T-cell (primary cell): ENCODE results near the gene SF3B5. TPM values are rescaled to one million over a fixed set of nuclear protein-coding genes. Genes with fewer than 3 reads are reported as not detected.

Experiments used
- ATAC-seq, 4 experiments: fragments of 200-7000 bp in 3 of 4; fragments of 150-1000 bp in 1 of 4; cut with Tn5 transposase; replicated peaks in 1 of 4; 1 replicate in 3 of 4; 2 replicates in 1 of 4; pipeline ENCODE4 v1.10.0; 2021; ENCODE audit warnings: moderate library complexity in 3 of 4, mild to moderate bottlenecking in 2 of 4, moderate number of reproducible peaks in 1 of 4
- CTCF ChIA-PET, 2 donors: fragments of 300-600 bp; sonication (Branson Sonifier 250); formaldehyde crosslinking; loops; one replicate each; lab custom pipeline; 2022; ENCODE audit warnings: antibody characterized with exemption in 2 of 2; lab: Charles Lee
- POLR2A ChIA-PET, 2 donors: fragments of 300-600 bp; sonication (Branson Sonifier 250); formaldehyde crosslinking; loops; one replicate each; lab custom pipeline; 2022; ENCODE audit warnings: antibody characterized with exemption in 2 of 2; lab: Charles Lee
- DNase-seq, 35 experiments: peaks; one replicate each; pipeline versions ENCODE4 v3.0.0 to v3.0.0-alpha.2; 2013 to 2023
- H3K27ac ChIP-seq: one replicate; pipeline ENCODE4 v1.5.1; 2013; ENCODE audit warnings: low read length
- H3K27me3 ChIP-seq, 2 experiments: replicated peaks in 1 of 2; 1 replicate in 1 of 2; 2 replicates in 1 of 2; pipeline versions ENCODE4 v1.6.1 to v1.7.0; 2013; ENCODE audit warnings: low read length in 1 of 2, mixed read lengths in 1 of 2; ENCODE audit not compliant: control insufficient read depth in 2 of 2, insufficient read depth in 2 of 2; ENCODE audit errors: extremely low read depth in 1 of 2
- H3K36me3 ChIP-seq, 2 donors: 1 replicate in 1 of 2; 2 replicates in 1 of 2; pipeline versions ENCODE4 v1.6.1 to v1.7.0; 2013; ENCODE audit warnings: low read length in 1 of 2; ENCODE audit not compliant: control insufficient read depth in 2 of 2, insufficient read depth in 1 of 2; ENCODE audit errors: extremely low read depth in 1 of 2
- H3K4me1 ChIP-seq, 2 experiments: 1 replicate in 1 of 2; 2 replicates in 1 of 2; pipeline versions ENCODE4 v1.6.1 to v1.7.0; 2013; ENCODE audit warnings: low read length in 2 of 2, mixed read lengths in 1 of 2; ENCODE audit not compliant: insufficient read depth in 2 of 2, control insufficient read depth in 1 of 2; ENCODE audit errors: extremely low read depth in 1 of 2
- H3K4me3 ChIP-seq, 2 donors: 1 replicate in 1 of 2; 2 replicates in 1 of 2; pipeline versions ENCODE4 v1.5.1 to v1.7.0; 2013; ENCODE audit warnings: mild to moderate bottlenecking in 2 of 2, low read length in 1 of 2, moderate library complexity in 1 of 2; ENCODE audit not compliant: control insufficient read depth in 1 of 2; ENCODE audit errors: extremely low read depth in 1 of 2
- H3K9me3 ChIP-seq: 2 replicates; pipeline ENCODE4 v1.7.0; 2013
- H3K27ac Mint-ChIP-seq, 2 donors: one replicate each; pipeline ENCODE4 v1.8.0; 2020 to 2021; ENCODE audit warnings: mild to moderate bottlenecking in 2 of 2, mixed read lengths in 2 of 2
- H3K27me3 Mint-ChIP-seq, 2 donors: one replicate each; pipeline ENCODE4 v1.8.0; 2021 to 2022; ENCODE audit warnings: mixed read lengths in 2 of 2
- H3K36me3 Mint-ChIP-seq: one replicate; pipeline ENCODE4 v1.8.0; 2021; ENCODE audit warnings: mixed read lengths
- H3K4me1 Mint-ChIP-seq, 3 donors: one replicate each; pipeline ENCODE4 v1.8.0; 2020 to 2022; ENCODE audit warnings: mixed read lengths in 3 of 3, mild to moderate bottlenecking in 1 of 3
- H3K4me3 Mint-ChIP-seq, 3 donors: one replicate each; pipeline ENCODE4 v1.8.0; 2020 to 2022; ENCODE audit warnings: mild to moderate bottlenecking in 3 of 3, mixed read lengths in 3 of 3, moderate library complexity in 3 of 3
- H3K9me3 Mint-ChIP-seq, 3 donors: one replicate each; pipeline ENCODE4 v1.8.0; 2020 to 2022; ENCODE audit warnings: mixed read lengths in 3 of 3
- WGBS: methylation state at CpG from one replicate; pipeline ENCODE4 v1.1.5; 2013; ENCODE audit warnings: missing lambda C conversion rate; ENCODE audit not compliant: insufficient coverage; 5-methylcytosine and 5-hydroxymethylcytosine counted together
- total RNA-seq, 35 experiments: library from RNA in 6 of 35; stranded (reverse) in 6 of 35; fragments of 120-200 nt in 1 of 35; gene quantifications; one replicate each; pipeline versions ENCODE4 v1.2.1 to v1.2.4 and lab custom pipeline; 2013 to 2026

The SF3B5 gene
- total RNA-seq, 5 donors from 2014 or later (not counting 1 experiment from before 2014, with no cell fraction given): 111 to 125 (median 115) TPM

DNA sequence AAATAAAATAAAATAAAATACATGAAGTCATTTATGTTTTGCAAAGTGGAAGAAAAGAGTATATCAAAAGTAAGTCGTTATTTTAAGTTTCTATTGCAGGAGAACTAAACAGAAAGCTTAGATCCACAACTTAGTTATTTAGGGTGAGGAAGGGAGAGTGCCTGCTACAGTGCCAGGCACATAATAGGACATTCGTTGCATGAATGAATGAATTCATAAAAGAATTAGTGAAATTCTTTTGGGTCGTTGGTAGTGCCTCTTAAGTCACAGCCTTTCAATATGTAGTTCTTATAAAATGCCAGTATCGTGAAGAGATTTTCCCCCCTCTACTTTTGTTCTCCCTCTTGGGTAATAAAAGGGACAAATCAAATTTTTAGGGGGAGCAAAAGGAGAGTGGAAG, 29.1 kb downstream of the SF3B5 start:
- CTCF ChIA-PET: interaction anchor here in 1 of 2 donors (1.2 kb wide), 1 partner anchor 11 kb away, joined by 4 read pairs; no protein-coding TSS in a partner anchor

DNA sequence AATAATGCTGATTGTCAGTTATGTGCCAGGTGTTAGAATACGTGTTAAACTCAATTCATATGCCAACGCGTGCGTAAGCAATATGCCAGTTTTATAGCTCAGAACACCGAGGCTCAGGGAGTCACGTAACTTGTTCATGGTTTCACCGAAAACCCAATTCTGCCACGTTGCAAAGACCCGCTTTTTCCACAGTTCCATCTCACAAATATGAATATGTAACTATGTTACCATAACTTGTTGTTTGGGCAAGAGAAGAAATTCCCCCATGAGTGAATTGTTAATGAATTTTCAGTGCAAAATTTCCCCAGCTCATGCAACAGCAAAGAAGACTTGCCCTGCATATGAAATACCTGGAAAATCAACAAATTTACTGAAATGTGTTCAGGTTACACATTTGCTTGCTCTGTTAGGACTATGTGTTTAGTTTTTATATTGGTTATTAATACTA, 30.1 kb downstream of the SF3B5 start:
- WGBS: 40% methylated on average over 1 of the region's 9 CpGs
- Mint-ChIP-seq H3K36me3 (no peaks in the 10 kb centered on the region), H3K27me3 (no peaks in the 10 kb centered on the region), H3K4me1 (peaks cover 35 to 38% (median 36%) of the 10 kb centered on the region in 3 donors), H3K4me3 (peak overlapping the region; percentile 87 to 93 (median 87)), H3K27ac (peak overlapping the region; percentile 82 to 92), H3K9me3 (no peaks in the 10 kb centered on the region)
- Histone ChIP-seq H3K9me3 (no peaks in the 10 kb centered on the region), H3K36me3 (no peaks in the 10 kb centered on the region), H3K4me1 (peaks cover 11 to 16% of the 10 kb centered on the region in 2 experiments), H3K4me3 (peak overlapping the region; percentile 78 to 88), H3K27ac (peak overlapping the region; percentile 61), H3K27me3 (no peaks in the 10 kb centered on the region)
- CTCF ChIA-PET: interaction anchor here in 1 of 2 donors (0.9 to 1.6 kb wide), 3 partner anchors 10 to 125 kb away, joined by 3 to 5 read pairs (median 4); no protein-coding TSS in a partner anchor
- DNase-seq (no peak), ATAC-seq (no peak)
- POLR2A ChIA-PET: no interaction called here

More for the DNA sequence above, 29.1 kb downstream of the SF3B5 start:
- no peak overlapping the region for H3K4me3 ChIP-seq
- Mint-ChIP-seq H3K9me3 (no peaks in the 10 kb centered on the region), H3K4me3 (no peak overlapping the region), H3K27ac (peak overlapping the region in 1 of 2 donors; percentile 11), H3K4me1 (peaks cover 35 to 38% (median 36%) of the 10 kb centered on the region in 3 donors), H3K27me3 (no peaks in the 10 kb centered on the region), H3K36me3 (no peaks in the 10 kb centered on the region)
- POLR2A ChIA-PET: interaction anchor here in 1 of 2 donors (0.5 kb wide), 1 partner anchor 833 kb away, joined by 3 read pairs; no protein-coding TSS in a partner anchor
- no peak overlapping the region for H3K27ac ChIP-seq
- DNase-seq (no peak), ATAC-seq (no peak)
- H3K27me3 ChIP-seq: no peaks in the 10 kb centered on the region
- H3K4me1 ChIP-seq: peaks cover 11 to 16% of the 10 kb centered on the region in 2 experiments
- H3K9me3 ChIP-seq: no peaks in the 10 kb centered on the region
- no peaks in the 10 kb centered on the region for H3K36me3 ChIP-seq
- WGBS: no CpG with 5 or more reads among the region's 4 CpGs

DNA sequence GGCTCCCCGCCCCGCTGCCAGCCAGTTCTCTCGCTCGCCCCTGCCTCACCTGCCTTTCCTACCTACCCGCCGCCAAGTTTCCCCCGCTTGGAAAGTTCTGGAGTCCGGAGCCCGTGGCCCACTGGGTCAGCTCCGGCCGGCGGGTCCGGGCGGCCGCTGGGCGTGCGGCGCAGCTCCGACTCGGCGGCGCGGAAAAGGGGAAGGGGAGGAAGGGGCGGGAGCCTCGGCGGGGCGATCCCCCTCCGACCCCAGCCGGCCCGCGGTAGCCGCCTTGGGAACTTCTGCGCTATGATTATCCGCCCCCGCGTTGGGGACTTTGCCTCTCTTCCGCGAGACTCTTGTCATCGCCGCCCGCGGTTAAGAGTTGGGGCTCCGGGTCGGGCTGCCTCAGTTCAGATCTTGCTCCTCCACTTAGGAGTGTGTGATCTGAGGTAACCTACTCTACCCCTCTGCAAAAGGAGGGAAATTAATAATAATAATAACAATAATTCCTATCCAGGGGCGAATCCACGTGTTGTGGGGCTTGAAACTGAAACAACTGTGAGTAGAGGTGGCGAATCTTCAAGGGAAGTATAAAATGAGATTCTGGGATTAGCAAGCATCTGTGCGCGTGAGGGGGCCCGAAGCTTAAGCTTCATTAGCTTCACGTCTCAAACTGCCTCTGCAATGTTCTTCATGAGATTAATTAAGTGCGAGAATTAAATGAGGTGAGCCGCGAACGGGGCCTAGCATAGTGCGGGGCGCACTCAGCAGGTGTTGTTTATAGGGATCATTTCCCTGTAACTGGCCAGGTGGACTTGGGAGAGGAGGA, 30.8 kb downstream of the SF3B5 start:
- peak; percentile 14 to 30 (median 18) for ATAC-seq
- Histone ChIP-seq H3K9me3 (no peaks in the 10 kb centered on the region), H3K27ac (peak overlapping the region; percentile 61), H3K27me3 (no peaks in the 10 kb centered on the region), H3K4me3 (peak overlapping the region; percentile 78 to 88), H3K36me3 (no peaks in the 10 kb centered on the region), H3K4me1 (peaks cover 11 to 16% of the 10 kb centered on the region in 2 experiments)
- Mint-ChIP-seq H3K4me1 (peaks cover 35 to 38% (median 36%) of the 10 kb centered on the region in 3 donors), H3K9me3 (no peaks in the 10 kb centered on the region), H3K4me3 (peak overlapping the region; percentile 87 to 93 (median 87)), H3K36me3 (no peaks in the 10 kb centered on the region), H3K27ac (peak overlapping the region; percentile 82 to 92), H3K27me3 (no peaks in the 10 kb centered on the region)
- WGBS: 7% methylated on average over 38 of the region's 57 CpGs
- peak in 33 of 35 experiments; percentile 10 to 64 (median 29) for DNase-seq
- CTCF ChIA-PET: interaction anchor here in 1 of 2 donors (0.9 to 1.6 kb wide), 4 partner anchors 10 to 221 kb away, joined by 3 to 16 read pairs (median 4); partner anchors contain the start of gene LTV1
- POLR2A ChIA-PET: interaction anchor here (0.5 to 1.2 kb wide), 5 partner anchors 9 to 1010 kb away, joined by 3 to 6 read pairs (median 5); no protein-coding TSS in a partner anchor

DNA sequence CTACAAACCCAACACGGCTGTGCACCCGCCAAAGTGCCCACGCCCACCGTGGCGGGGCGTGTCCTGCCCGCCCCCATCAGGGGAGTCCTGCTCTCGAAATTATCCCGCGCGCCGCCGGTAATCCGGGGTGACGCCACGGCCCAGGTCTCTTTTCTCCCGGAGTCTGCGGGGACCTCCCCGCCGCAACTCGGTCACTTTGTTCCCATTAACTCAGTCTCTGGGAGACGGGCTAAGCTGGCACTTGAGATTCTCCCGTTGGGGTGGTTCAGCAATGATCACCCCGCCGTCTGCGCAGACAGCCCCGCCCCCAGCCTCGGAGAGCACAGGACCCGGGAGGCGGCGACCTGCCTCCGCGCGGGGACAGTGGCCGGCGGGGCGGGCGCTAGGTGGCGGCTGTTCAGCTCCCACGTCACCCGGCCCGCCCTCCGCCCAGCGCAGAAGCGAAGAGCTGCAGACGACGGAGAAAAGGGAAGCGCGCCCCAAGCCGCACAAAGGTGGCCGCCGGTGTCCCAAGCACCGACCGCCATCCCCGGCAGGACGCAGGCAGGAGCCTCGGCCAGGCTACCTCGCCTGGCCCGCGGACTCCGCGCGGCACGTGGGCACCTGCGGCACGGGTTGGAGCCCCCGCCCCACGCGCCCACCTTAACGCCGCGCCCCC, 31.5 kb downstream of the SF3B5 start:
- H3K4me3 ChIP-seq: peak overlapping the region; percentile 78 to 88

DNA sequence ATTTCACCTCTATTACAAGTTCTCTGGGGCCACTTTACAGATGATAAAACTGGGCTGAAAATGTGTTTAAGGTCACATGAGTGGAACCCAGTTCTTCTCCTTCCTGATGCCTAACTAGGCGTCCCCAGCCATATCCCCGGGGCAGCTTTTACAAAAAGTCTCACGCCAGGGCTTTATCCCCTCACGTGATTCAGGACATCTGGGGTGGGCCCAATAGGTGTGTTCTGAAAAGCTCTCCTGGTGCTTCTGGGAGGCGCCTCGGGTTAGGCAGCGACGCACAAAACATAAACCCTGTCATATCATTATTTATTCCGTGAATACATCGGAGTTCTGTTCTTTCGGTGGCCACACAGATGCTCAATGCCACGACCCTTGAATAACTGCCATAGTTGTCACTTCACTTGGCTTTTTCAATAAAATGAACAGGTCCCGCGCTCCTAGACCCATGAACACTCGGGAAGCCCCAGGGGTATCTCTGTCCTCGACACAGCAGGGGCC, 32.1 kb downstream of the SF3B5 start:
- H3K27me3 ChIP-seq: no peaks in the 10 kb centered on the region
- peak overlapping the region; percentile 45 to 94 for H3K27ac Mint-ChIP-seq
- ChIA-PET CTCF (interaction anchor here in 1 of 2 donors (1.0 to 1.2 kb wide), 2 partner anchors 8 to 220 kb away, joined by 3 to 16 read pairs; partner anchors contain the start of gene LTV1), POLR2A (interaction anchor here in 1 of 2 donors (0.7 to 1.2 kb wide), 2 partner anchors 8 to 86 kb away, joined by 6 to 8 read pairs; no protein-coding TSS in a partner anchor)
- no peaks in the 10 kb centered on the region for H3K36me3 Mint-ChIP-seq
- H3K9me3 ChIP-seq: no peaks in the 10 kb centered on the region
- H3K4me3 Mint-ChIP-seq: peak overlapping the region; percentile 89 to 93 (median 90)
- H3K27ac ChIP-seq: peak overlapping the region; percentile 86
- no peaks in the 10 kb centered on the region for H3K27me3 Mint-ChIP-seq
- peaks cover 35 to 38% (median 36%) of the 10 kb centered on the region in 3 donors for H3K4me1 Mint-ChIP-seq
- 7% methylated on average over 12 of the region's 16 CpGs for WGBS
- H3K36me3 ChIP-seq: no peaks in the 10 kb centered on the region
- peak in 3 of 4 experiments; percentile 0 to 8 (median 2) for ATAC-seq
- H3K4me3 ChIP-seq: peak overlapping the region; percentile 78 to 88
- DNase-seq: peak in 4 of 35 experiments; percentile 1 to 7 (median 4)
- peaks cover 11 to 16% of the 10 kb centered on the region in 2 experiments for H3K4me1 ChIP-seq
- no peaks in the 10 kb centered on the region for H3K9me3 Mint-ChIP-seq

More for the DNA sequence above, 31.5 kb downstream of the SF3B5 start:
- DNase-seq (peak; percentile 81 to 94 (median 89)), ATAC-seq (peak; percentile 91 to 96 (median 96))
- no peaks in the 10 kb centered on the region for H3K9me3 ChIP-seq
- H3K36me3 Mint-ChIP-seq: no peaks in the 10 kb centered on the region
- H3K36me3 ChIP-seq: no peaks in the 10 kb centered on the region
- ChIA-PET POLR2A (interaction anchor here (0.5 to 1.2 kb wide), 5 partner anchors 9 to 1009 kb away, joined by 3 to 6 read pairs (median 5); no protein-coding TSS in a partner anchor), CTCF (interaction anchor here in 1 of 2 donors (1.0 to 1.6 kb wide), 3 partner anchors 9 to 221 kb away, joined by 3 to 16 read pairs (median 5); partner anchors contain the start of gene LTV1)
- H3K4me3 Mint-ChIP-seq: peak overlapping the region; percentile 89 to 93 (median 90)
- H3K27me3 ChIP-seq: no peaks in the 10 kb centered on the region
- peaks cover 35 to 38% (median 36%) of the 10 kb centered on the region in 3 donors for H3K4me1 Mint-ChIP-seq
- H3K27me3 Mint-ChIP-seq: no peaks in the 10 kb centered on the region
- no peaks in the 10 kb centered on the region for H3K9me3 Mint-ChIP-seq
- H3K27ac Mint-ChIP-seq: peak overlapping the region; percentile 45 to 94
- 0% methylated on average over 72 of the region's 72 CpGs for WGBS
- peak overlapping the region; percentile 86 for H3K27ac ChIP-seq
- peaks cover 11 to 16% of the 10 kb centered on the region in 2 experiments for H3K4me1 ChIP-seq
